A549 (cell line): ENCODE measurements around the gene AMY2B. TPM values are rescaled to one million over a fixed set of nuclear protein-coding genes. Genes with fewer than 3 reads are reported as not detected.
"Not testable (repeated sequence)": the region's sequence is repeated elsewhere in the genome, so short reads cannot be mapped to it uniquely, and the experiment has no call there.

Source experiments
- ATAC-seq, 2 experiments: fragments of 200-7000 bp in 1 of 2; fragments of >200 bp in 1 of 2; cut with Nextera tagmentation in 1 of 2; cut with Tn5 transposase in 1 of 2; 3 replicates each; pipeline versions ENCODE4 v1.8.0 to v1.9.1; 2018 to 2020; ENCODE audit warnings: mild to moderate bottlenecking in 1 of 2, moderate library complexity in 1 of 2
- CTCF ChIA-PET: fragments of 300-600 bp; sonication (Branson Sonifier 250); formaldehyde crosslinking; extraction: SDS; loops from one replicate; lab custom pipeline; 2021; ENCODE audit warnings: antibody characterized with exemption, inconsistent platforms; lab: Yijun Ruan, JAX
- POLR2A ChIA-PET: fragments of 350-600 bp; formaldehyde crosslinking; extraction: SDS; loops from one replicate; lab custom pipeline; 2021; ENCODE audit warnings: antibody characterized with exemption, inconsistent platforms; lab: Yijun Ruan, JAX
- DNase-seq, 2 experiments: peaks; one replicate each; pipeline versions ENCODE4 v3.0.0 to v3.0.0-alpha.2; 2011 to 2016; ENCODE audit warnings: low read depth in 1 of 2, low spot score in 1 of 2
- FAIRE-seq: peaks from 2 replicates; lab custom pipeline; 2011; peaks lifted over from hg19 to GRCh38; lab: Jason Lieb, UNC
- H3K27ac ChIP-seq, 2 experiments: fragments of >200 bp; sonication (Bioruptor Twin); formaldehyde crosslinking; 3 replicates each; pipeline ENCODE4 v1.5.1; 2016 to 2017
- H3K4me1 ChIP-seq: fragments of >200 bp; sonication (Bioruptor Twin); formaldehyde crosslinking; 3 replicates; pipeline ENCODE4 v1.6.1; 2016
- H3K4me2 ChIP-seq: fragments of >200 bp; sonication (Bioruptor Twin); formaldehyde crosslinking; 3 replicates; pipeline ENCODE4 v1.6.1; 2016
- H3K4me3 ChIP-seq: fragments of >200 bp; sonication (Bioruptor Twin); formaldehyde crosslinking; 3 replicates; pipeline ENCODE4 v1.5.1; 2016
- H3K9me3 ChIP-seq: fragments of >200 bp; sonication (Bioruptor Twin); formaldehyde crosslinking; 3 replicates; pipeline ENCODE4 v1.6.1; 2016
- CBX2 ChIP-seq: fragments of 200-600 bp; sonication (generic); IDR thresholded peaks from 2 replicates; pipeline ENCODE4 v1.6.1; 2016; ENCODE audit warnings: low read depth, mild to moderate bottlenecking, borderline replicate concordance
- CBX8 ChIP-seq: fragments of 200-600 bp; sonication (generic); IDR thresholded peaks from 2 replicates; pipeline ENCODE4 v1.6.1; 2016
- CHD4 ChIP-seq: fragments of 200-600 bp; sonication (generic); IDR thresholded peaks from 2 replicates; pipeline ENCODE4 v1.6.1; 2016; ENCODE audit warnings: antibody characterized with exemption, mild to moderate bottlenecking, borderline replicate concordance
- EHF ChIP-seq: fragments of 250-450 bp; sonication (Bioruptor Pico); IDR thresholded peaks from 2 replicates; pipeline ENCODE4 v1.5.0; 2020; ENCODE audit warnings: mild to moderate bottlenecking
- EHMT2 ChIP-seq: fragments of 200-600 bp; sonication (generic); IDR thresholded peaks from 2 replicates; pipeline ENCODE4 v1.6.1; 2016; ENCODE audit warnings: antibody characterized with exemption, low read depth, mild to moderate bottlenecking, moderate library complexity
- HDAC2 ChIP-seq: fragments of 200-600 bp; sonication (generic); IDR thresholded peaks from 2 replicates; pipeline ENCODE4 v1.6.1; 2016
- HOXB13 ChIP-seq: fragments of 250-450 bp; sonication (Bioruptor Pico); IDR thresholded peaks from 2 replicates; pipeline ENCODE4 v1.5.0; 2020; ENCODE audit warnings: low read depth, mild to moderate bottlenecking, moderate library complexity
- JUN ChIP-seq, 2 experiments: fragments of >200 bp; sonication (Bioruptor Twin); formaldehyde crosslinking; IDR thresholded peaks; 2 replicates in 1 of 2; 3 replicates in 1 of 2; pipeline ENCODE4 v1.6.1; 2016 to 2017
- JUNB ChIP-seq: fragments of >200 bp; sonication (Bioruptor Twin); formaldehyde crosslinking; IDR thresholded peaks from 2 replicates; pipeline ENCODE4 v1.6.1; 2016
- KDM5A ChIP-seq: fragments of 200-600 bp; sonication (generic); IDR thresholded peaks from 2 replicates; pipeline ENCODE4 v1.6.1; 2016; ENCODE audit warnings: antibody characterized with exemption, mild to moderate bottlenecking
- MAFK ChIP-seq: fragments of 450-650 bp; IDR thresholded peaks from 2 replicates; pipeline ENCODE4 v1.6.1; 2014; ENCODE audit not compliant: partially characterized antibody
- POLR2AphosphoS2 ChIP-seq: conservative IDR thresholded peaks from 2 replicates; pipeline ENCODE4 v1.6.1; 2012; ENCODE audit warnings: low read length, improper control_type of control experiment, inconsistent platforms
- RFX5 ChIP-seq: fragments of 450-650 bp; IDR thresholded peaks from 2 replicates; pipeline ENCODE4 v1.7.1; 2014; ENCODE audit warnings: antibody characterized with exemption, mild to moderate bottlenecking, moderate library complexity
- SREBF2 ChIP-seq: fragments of 450-650 bp; IDR thresholded peaks from 2 replicates; pipeline ENCODE4 v1.6.1; 2014; ENCODE audit warnings: mild to moderate bottlenecking, moderate library complexity
- ZFP36 ChIP-seq: fragments of 450-650 bp; IDR thresholded peaks from 2 replicates; pipeline ENCODE4 v1.6.1; 2014; ENCODE audit warnings: borderline replicate concordance; ENCODE audit not compliant: partially characterized antibody
- WGBS: methylation state at CpG from one replicate; pipeline ENCODE4 v1.1.6; 2017; ENCODE audit errors: missing lambda C conversion rate; 5-methylcytosine and 5-hydroxymethylcytosine counted together
- polyA plus RNA-seq, 4 experiments: library from polyadenylated mRNA; depleted of rRNA in 3 of 4; stranded (reverse); fragments of >200 nt; fragmentation: RNase III in 1 of 4; extraction: RNeasy Plus Mini Kit Qiagen cat#74134 plus additional on column Dnase treatment in 1 of 4; gene quantifications; 2 replicates in 3 of 4; 3 replicates in 1 of 4; pipeline ENCODE4 v1.2.3, GENCODE V29; 2011 to 2017
- TF ChIP-seq, protein P1 (sequence below): fragments of 250-450 bp; sonication (Bioruptor Pico); IDR thresholded peaks from 2 replicates; pipeline ENCODE4 v1.5.0; 2020; ENCODE audit warnings: low read depth, mild to moderate bottlenecking, moderate library complexity
- TF ChIP-seq, protein P2 (sequence below): fragments of >200 bp; sonication (Bioruptor Twin); formaldehyde crosslinking; IDR thresholded peaks from 3 replicates; pipeline ENCODE4 v1.6.1; 2016
- TF ChIP-seq, protein P3 (sequence below): fragments of 150-350 bp; IDR thresholded peaks from 2 replicates; pipeline ENCODE4 v1.6.1; 2014; ENCODE audit warnings: low read depth, mild to moderate bottlenecking, low read length
- TF ChIP-seq, protein P4 (sequence below): fragments of 450-650 bp; IDR thresholded peaks from 2 replicates; pipeline ENCODE4 v1.6.1; 2014; ENCODE audit warnings: antibody characterized with exemption
- TF ChIP-seq, protein P5 (sequence below): IDR thresholded peaks from 2 replicates; pipeline ENCODE4 v1.6.1; 2012
- TF ChIP-seq, protein P6 (sequence below): fragments of >200 bp; sonication (Bioruptor Twin); formaldehyde crosslinking; IDR thresholded peaks from 3 replicates; pipeline ENCODE4 v1.5.1; 2016

Gene AMY2B
- polyA plus RNA-seq, 2 of the 4 experiments (the other 2 are of a cell fraction) = 1.7 to 3.0 TPM

DNA sequence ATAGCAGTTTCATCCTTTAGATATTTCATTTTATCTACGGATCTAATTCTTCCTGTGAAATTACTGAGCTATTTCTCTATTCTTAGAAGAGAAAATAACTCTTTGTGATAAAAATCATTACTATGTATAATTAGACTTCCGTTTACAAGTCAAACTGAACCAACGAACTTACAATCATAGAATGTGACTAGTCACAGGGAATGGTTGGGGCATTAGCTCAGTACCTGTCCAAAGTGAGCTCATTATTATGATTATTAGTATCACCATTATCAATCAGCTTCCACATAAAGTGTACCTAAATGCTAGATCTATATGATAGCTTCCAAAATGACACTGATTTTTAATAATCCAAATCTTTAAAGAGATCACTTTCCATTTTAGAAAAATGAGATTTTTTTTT lies 12.5 kb downstream of the AMY2B start:
- ATAC-seq = no peak
- ChIA-PET CTCF (no interaction called here), POLR2A (no interaction called here)
- 7% methylated on average over 3 of the region's 3 CpGs for whole genome bisulfite sequencing
- H3K4me3 ChIP-seq = no peak overlapping the region
- no peaks in the 10 kb centered on the region for H3K9me3 ChIP-seq
- FAIRE-seq = no peak
- H3K4me1 ChIP-seq = no peaks in the 10 kb centered on the region
- TF ChIP-seq POLR2AphosphoS2 (no peak), CBX2 (no peak)
- TF ChIP-seq, protein P1, sequence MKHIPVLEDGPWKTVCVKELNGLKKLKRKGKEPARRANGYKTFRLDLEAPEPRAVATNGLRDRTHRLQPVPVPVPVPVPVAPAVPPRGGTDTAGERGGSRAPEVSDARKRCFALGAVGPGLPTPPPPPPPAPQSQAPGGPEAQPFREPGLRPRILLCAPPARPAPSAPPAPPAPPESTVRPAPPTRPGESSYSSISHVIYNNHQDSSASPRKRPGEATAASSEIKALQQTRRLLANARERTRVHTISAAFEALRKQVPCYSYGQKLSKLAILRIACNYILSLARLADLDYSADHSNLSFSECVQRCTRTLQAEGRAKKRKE (CRISPR knock-in tag) = no peak
- no peak for DNase-seq
- H3K27ac ChIP-seq = no peak overlapping the region
- H3K4me2 ChIP-seq = no peak overlapping the region

DNA sequence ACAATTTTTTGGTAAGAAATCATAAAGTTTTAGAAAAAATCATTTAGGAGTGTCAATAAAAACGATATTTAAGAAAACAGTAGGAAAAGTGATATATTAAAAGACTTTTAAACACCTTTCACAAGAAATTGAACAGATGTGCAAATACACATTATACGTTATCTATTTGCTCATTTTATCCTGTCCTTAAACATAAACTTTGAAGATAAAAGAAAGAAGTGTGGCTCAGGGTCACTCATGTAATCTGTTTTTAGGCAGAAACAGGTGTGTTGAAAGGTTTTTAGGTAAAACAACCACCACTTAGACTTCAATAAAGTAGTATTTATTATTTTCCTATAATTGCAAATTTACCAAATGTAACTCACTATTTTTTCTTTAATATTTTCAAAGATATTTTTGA lies 13.1 kb downstream of the AMY2B start:
- Histone ChIP-seq H3K4me2 (no peak overlapping the region), H3K4me3 (no peak overlapping the region), H3K4me1 (no peaks in the 10 kb centered on the region)
- WGBS = 33% methylated on average over 2 of the region's 2 CpGs
- TF ChIP-seq ZFP36 (no peak), MAFK (no peak), HOXB13 (CRISPR knock-in tag) (no peak), CBX8 (no peak), EHMT2 (no peak), JUNB (no peak), SREBF2 (no peak), EHF (CRISPR knock-in tag) (no peak), HDAC2 (no peak), RFX5 (no peak), JUN (IDR thresholded peaks at IDR 0.05) (no peak), CHD4 (no peak), KDM5A (no peak)
- TF ChIP-seq, protein P2, sequence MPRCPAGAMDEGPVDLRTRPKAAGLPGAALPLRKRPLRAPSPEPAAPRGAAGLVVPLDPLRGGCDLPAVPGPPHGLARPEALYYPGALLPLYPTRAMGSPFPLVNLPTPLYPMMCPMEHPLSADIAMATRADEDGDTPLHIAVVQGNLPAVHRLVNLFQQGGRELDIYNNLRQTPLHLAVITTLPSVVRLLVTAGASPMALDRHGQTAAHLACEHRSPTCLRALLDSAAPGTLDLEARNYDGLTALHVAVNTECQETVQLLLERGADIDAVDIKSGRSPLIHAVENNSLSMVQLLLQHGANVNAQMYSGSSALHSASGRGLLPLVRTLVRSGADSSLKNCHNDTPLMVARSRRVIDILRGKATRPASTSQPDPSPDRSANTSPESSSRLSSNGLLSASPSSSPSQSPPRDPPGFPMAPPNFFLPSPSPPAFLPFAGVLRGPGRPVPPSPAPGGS = no peak
- TF ChIP-seq, protein P1 (CRISPR knock-in tag) = no peak
- TF ChIP-seq, protein P3, sequence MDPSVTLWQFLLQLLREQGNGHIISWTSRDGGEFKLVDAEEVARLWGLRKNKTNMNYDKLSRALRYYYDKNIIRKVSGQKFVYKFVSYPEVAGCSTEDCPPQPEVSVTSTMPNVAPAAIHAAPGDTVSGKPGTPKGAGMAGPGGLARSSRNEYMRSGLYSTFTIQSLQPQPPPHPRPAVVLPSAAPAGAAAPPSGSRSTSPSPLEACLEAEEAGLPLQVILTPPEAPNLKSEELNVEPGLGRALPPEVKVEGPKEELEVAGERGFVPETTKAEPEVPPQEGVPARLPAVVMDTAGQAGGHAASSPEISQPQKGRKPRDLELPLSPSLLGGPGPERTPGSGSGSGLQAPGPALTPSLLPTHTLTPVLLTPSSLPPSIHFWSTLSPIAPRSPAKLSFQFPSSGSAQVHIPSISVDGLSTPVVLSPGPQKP = no peak
- TF ChIP-seq, protein P4, sequence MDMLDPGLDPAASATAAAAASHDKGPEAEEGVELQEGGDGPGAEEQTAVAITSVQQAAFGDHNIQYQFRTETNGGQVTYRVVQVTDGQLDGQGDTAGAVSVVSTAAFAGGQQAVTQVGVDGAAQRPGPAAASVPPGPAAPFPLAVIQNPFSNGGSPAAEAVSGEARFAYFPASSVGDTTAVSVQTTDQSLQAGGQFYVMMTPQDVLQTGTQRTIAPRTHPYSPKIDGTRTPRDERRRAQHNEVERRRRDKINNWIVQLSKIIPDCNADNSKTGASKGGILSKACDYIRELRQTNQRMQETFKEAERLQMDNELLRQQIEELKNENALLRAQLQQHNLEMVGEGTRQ = no peak
- TF ChIP-seq, protein P5, sequence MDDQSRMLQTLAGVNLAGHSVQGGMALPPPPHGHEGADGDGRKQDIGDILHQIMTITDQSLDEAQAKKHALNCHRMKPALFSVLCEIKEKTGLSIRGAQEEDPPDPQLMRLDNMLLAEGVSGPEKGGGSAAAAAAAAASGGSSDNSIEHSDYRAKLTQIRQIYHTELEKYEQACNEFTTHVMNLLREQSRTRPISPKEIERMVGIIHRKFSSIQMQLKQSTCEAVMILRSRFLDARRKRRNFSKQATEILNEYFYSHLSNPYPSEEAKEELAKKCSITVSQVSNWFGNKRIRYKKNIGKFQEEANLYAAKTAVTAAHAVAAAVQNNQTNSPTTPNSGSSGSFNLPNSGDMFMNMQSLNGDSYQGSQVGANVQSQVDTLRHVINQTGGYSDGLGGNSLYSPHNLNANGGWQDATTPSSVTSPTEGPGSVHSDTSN = no peak
- TF ChIP-seq, protein P6, sequence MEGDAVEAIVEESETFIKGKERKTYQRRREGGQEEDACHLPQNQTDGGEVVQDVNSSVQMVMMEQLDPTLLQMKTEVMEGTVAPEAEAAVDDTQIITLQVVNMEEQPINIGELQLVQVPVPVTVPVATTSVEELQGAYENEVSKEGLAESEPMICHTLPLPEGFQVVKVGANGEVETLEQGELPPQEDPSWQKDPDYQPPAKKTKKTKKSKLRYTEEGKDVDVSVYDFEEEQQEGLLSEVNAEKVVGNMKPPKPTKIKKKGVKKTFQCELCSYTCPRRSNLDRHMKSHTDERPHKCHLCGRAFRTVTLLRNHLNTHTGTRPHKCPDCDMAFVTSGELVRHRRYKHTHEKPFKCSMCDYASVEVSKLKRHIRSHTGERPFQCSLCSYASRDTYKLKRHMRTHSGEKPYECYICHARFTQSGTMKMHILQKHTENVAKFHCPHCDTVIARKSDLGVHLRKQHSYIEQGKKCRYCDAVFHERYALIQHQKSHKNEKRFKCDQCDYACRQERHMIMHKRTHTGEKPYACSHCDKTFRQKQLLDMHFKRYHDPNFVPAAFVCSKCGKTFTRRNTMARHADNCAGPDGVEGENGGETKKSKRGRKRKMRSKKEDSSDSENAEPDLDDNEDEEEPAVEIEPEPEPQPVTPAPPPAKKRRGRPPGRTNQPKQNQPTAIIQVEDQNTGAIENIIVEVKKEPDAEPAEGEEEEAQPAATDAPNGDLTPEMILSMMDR = no peak
- TF ChIP-seq, all 56 proteins: peak for 0
- DNase-seq (no peak), ATAC-seq (no peak), FAIRE-seq (no peak)
- ChIA-PET CTCF (no interaction called here), POLR2A (no interaction called here)
- Histone ChIP-seq H3K9me3 (no peaks in the 10 kb centered on the region), H3K27ac (no peak overlapping the region)

DNA sequence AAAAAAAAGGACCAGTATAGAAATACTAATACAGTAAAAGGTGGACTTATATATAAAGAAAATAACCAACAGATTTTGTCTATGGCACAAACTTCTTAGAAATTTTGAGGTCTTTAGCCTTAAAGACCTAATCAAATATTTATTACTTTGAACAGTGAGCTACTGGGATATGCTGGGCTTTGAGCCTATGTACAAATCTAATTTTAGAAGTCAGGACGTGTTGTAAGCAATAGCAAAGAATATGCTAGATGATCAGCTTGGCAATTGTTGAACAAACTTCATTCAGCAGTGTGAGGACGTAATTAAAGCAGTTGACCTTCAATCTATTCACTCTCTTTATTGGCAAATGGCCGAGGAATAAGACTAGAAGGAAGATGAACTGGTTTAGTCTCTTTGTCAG lies 31.4 kb downstream of the AMY2B start:
- H3K4me1 ChIP-seq, CTCF ChIA-PET: not testable (repeated sequence)

More for the DNA sequence above, 31.4 kb downstream of the AMY2B start:
- H3K4me3 ChIP-seq, H3K4me2 ChIP-seq, POLR2A ChIA-PET, H3K27ac ChIP-seq, ATAC-seq, DNase-seq, H3K9me3 ChIP-seq, FAIRE-seq: not testable (repeated sequence)
- no CpG with 5 or more reads among the region's 3 CpGs for WGBS
